GM12875 (cell line): ENCODE data around the gene ESPNL.

Experiments used
- H3K4me3 ChIP-seq: one replicate; pipeline ENCODE4 v1.5.1; 2011; ENCODE audit warnings: low read depth, low read length, control low read depth
- TF ChIP-seq, protein P1 (sequence below): IDR thresholded peaks from 2 replicates; pipeline ENCODE4 v1.5.1; 2011; ENCODE audit warnings: low read depth, mild to moderate bottlenecking, control low read depth, inconsistent platforms, low read length, moderate library complexity, borderline replicate concordance; ENCODE audit not compliant: insufficient read depth

Gene ESPNL

GRCh38 chr2:238100821-238101771 lies 956 bp downstream of the ESPNL start:
- TF ChIP-seq, protein P1, sequence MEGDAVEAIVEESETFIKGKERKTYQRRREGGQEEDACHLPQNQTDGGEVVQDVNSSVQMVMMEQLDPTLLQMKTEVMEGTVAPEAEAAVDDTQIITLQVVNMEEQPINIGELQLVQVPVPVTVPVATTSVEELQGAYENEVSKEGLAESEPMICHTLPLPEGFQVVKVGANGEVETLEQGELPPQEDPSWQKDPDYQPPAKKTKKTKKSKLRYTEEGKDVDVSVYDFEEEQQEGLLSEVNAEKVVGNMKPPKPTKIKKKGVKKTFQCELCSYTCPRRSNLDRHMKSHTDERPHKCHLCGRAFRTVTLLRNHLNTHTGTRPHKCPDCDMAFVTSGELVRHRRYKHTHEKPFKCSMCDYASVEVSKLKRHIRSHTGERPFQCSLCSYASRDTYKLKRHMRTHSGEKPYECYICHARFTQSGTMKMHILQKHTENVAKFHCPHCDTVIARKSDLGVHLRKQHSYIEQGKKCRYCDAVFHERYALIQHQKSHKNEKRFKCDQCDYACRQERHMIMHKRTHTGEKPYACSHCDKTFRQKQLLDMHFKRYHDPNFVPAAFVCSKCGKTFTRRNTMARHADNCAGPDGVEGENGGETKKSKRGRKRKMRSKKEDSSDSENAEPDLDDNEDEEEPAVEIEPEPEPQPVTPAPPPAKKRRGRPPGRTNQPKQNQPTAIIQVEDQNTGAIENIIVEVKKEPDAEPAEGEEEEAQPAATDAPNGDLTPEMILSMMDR = no peak
- H3K4me3 ChIP-seq = no peak overlapping the region

- TF ChIP-seq, protein P1 = no peak
- H3K4me3 ChIP-seq = no peak overlapping the region
Measured at GRCh38 chr2:238101891-238102841, 2.0 kb downstream of the ESPNL start.

DNA sequence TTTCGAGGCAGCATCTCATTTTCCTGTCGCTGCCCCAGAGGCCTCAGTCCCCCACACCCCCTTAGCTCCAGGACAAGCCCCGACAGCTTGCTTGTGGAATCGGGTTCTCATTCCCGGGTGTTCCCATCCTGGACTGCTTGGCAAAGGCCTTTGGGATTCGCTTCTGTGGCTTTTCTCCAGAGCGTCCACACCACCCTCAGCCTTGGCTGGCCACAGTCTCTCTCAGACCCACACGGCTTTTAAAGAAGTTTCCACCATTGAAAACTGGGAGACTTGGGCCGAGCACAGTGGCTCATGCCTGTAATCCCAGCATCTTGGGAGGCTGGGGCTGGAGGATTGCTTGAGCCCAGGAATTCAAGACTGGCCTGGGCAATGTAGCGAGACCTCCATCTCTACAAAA lies 2.7 kb downstream of the ESPNL start:
- TF ChIP-seq, protein P1 = no peak
- no peak overlapping the region for H3K4me3 ChIP-seq

- no peak overlapping the region for H3K4me3 ChIP-seq
- TF ChIP-seq, protein P1 = no peak
Measured at GRCh38 chr2:238103465-238104225, 3.5 kb downstream of the ESPNL start.

GRCh38 chr2:238104226-238104690 lies 4.1 kb downstream of the ESPNL start:
- TF ChIP-seq, protein P1 = no peak
- H3K4me3 ChIP-seq = no peak overlapping the region

DNA sequence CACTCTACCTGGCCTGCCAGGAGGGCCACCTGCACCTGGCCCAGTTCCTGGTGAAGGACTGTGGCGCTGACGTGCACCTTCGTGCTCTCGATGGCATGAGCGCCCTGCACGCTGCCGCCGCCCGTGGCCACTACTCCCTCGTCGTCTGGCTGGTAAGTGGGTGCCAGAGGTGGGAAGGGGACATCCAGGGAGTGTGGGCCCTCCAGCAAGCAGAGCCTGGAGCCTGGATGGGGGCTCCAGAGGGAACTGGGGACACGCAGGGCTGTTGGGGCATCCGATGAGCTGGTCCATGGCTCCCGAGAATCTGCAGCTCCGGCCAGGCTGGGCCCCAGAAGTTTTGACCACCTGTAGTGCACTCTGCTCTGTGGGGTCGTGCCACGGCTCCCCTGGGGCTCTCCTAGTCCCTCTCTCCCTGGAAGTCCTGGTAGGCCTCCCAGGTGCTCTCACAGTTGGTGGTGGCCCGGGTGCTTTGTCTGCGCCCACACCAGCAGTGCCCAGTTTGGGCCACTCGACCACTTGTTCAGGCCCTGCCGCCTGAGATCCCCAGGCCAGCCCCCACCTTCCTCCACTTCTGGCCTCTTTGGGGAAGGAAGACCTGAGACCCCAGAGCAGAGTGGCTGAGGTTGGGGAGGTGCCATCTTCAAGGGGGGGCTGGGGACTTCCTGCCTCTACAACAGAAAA lies 4.7 kb downstream of the ESPNL start:
- no peak overlapping the region for H3K4me3 ChIP-seq
- TF ChIP-seq, protein P1 = no peak
